HepG2 (cell line): ENCODE measurements around the gene CNNM1. TPM values are rescaled to one million over a fixed set of nuclear protein-coding genes. Genes with fewer than 3 reads are reported as not detected.

Experiments used
- ATF6 ChIP-seq: sonication (generic); formaldehyde crosslinking; conservative IDR thresholded peaks from 2 replicates; pipeline ENCODE4 v1.4.0; 2020; ENCODE audit warnings: missing genetic modification reagents
- CBFB ChIP-seq: sonication (generic); formaldehyde crosslinking; IDR thresholded peaks from 2 replicates; pipeline ENCODE4 v1.4.0; 2020; ENCODE audit warnings: missing genetic modification reagents
- EEA1 ChIP-seq: sonication (generic); formaldehyde crosslinking; IDR thresholded peaks from 2 replicates; pipeline ENCODE4 v1.5.1; 2020; ENCODE audit warnings: mild to moderate bottlenecking, missing genetic modification reagents, borderline replicate concordance
- EP300 ChIP-seq, 3 experiments: sonication (generic) in 1 of 3; formaldehyde crosslinking in 1 of 3; IDR thresholded peaks; 2 replicates each; pipeline versions ENCODE4 v1.5.1 to v1.6.1; 2011 to 2020; ENCODE audit warnings: low read depth in 2 of 3, low read length in 2 of 3, borderline replicate concordance in 1 of 3, improper control_type of control experiment in 1 of 3, mild to moderate bottlenecking in 1 of 3, missing genetic modification reagents in 1 of 3, moderate library complexity in 1 of 3
- GRHL1 ChIP-seq: sonication (generic); formaldehyde crosslinking; conservative IDR thresholded peaks from 2 replicates; pipeline ENCODE4 v1.8.0; 2022; ENCODE audit warnings: missing genetic modification reagents
- HBP1 ChIP-seq: IDR thresholded peaks from 2 replicates; pipeline ENCODE4 v1.6.1; 2016; ENCODE audit warnings: low read depth, control low read depth
- HMGXB4 ChIP-seq, 2 experiments: sonication (generic) in 1 of 2; formaldehyde crosslinking in 1 of 2; IDR thresholded peaks; 2 replicates each; pipeline versions ENCODE4 v1.4.0 to v1.6.1; 2018 to 2020; ENCODE audit warnings: missing genetic modification reagents in 2 of 2, borderline replicate concordance in 1 of 2, low read depth in 1 of 2, mild to moderate bottlenecking in 1 of 2, missing biosample characterization in 1 of 2
- ISL2 ChIP-seq: sonication (generic); formaldehyde crosslinking; IDR thresholded peaks from 2 replicates; pipeline ENCODE4 v1.5.0; 2020; ENCODE audit warnings: missing genetic modification reagents
- KDM2A ChIP-seq: sonication (generic); formaldehyde crosslinking; IDR thresholded peaks from 2 replicates; pipeline ENCODE4 v1.4.0; 2020; ENCODE audit warnings: low read depth, missing genetic modification reagents, borderline replicate concordance
- MAZ ChIP-seq, 2 experiments: sonication (generic) in 1 of 2; formaldehyde crosslinking in 1 of 2; IDR thresholded peaks; 2 replicates each; pipeline versions ENCODE4 v1.5.0 to v1.6.1; 2012 to 2020; ENCODE audit warnings: low read depth in 2 of 2, mild to moderate bottlenecking in 2 of 2, borderline replicate concordance in 1 of 2, improper control_type of control experiment in 1 of 2, low read length in 1 of 2, missing genetic modification reagents in 1 of 2, moderate library complexity in 1 of 2
- NCOA1 ChIP-seq: sonication (generic); formaldehyde crosslinking; IDR thresholded peaks from 2 replicates; pipeline ENCODE4 v1.9.0; 2021; ENCODE audit warnings: missing genetic modification reagents
- NFATC3 ChIP-seq: sonication (generic); formaldehyde crosslinking; IDR thresholded peaks from 2 replicates; pipeline ENCODE4 v1.5.1; 2020; ENCODE audit warnings: mild to moderate bottlenecking, missing genetic modification reagents
- SOX13 ChIP-seq, 3 experiments: fragments of 450-650 bp in 1 of 3; sonication (generic) in 1 of 3; formaldehyde crosslinking in 1 of 3; IDR thresholded peaks in 2 of 3; conservative IDR thresholded peaks in 1 of 3; 2 replicates each; pipeline versions ENCODE4 v1.5.0 to v1.6.1; 2016 to 2020; ENCODE audit warnings: antibody characterized with exemption in 1 of 3, mild to moderate bottlenecking in 1 of 3, missing compliant biosample characterization in 1 of 3, missing genetic modification reagents in 1 of 3, moderate library complexity in 1 of 3
- TFAP4 ChIP-seq: sonication (generic); IDR thresholded peaks from 2 replicates; pipeline ENCODE4 v1.6.1; 2016; ENCODE audit warnings: low read depth, borderline replicate concordance
- ZNF205 ChIP-seq: IDR thresholded peaks from 2 replicates; pipeline ENCODE4 v1.6.1; 2018; ENCODE audit warnings: missing biosample characterization, missing genetic modification reagents
- ZNF430 ChIP-seq: sonication (generic); formaldehyde crosslinking; IDR thresholded peaks from 2 replicates; pipeline ENCODE4 v1.9.0; 2021; ENCODE audit warnings: mild to moderate bottlenecking, missing genetic modification reagents
- ZNF781 ChIP-seq: sonication (generic); formaldehyde crosslinking; IDR thresholded peaks from 2 replicates; pipeline ENCODE4 v1.5.1; 2020; ENCODE audit warnings: borderline replicate concordance, mild to moderate bottlenecking, missing genetic modification reagents; ENCODE audit errors: not compliant biosample characterization
- polyA plus RNA-seq, 8 experiments: library from polyadenylated mRNA; depleted of rRNA in 3 of 8; stranded (reverse) in 7 of 8; unstranded in 1 of 8; fragments of >200 nt; fragmentation: Illumina TruSeq in 4 of 8; extraction: Trizol in 4 of 8; gene quantifications; 2 replicates each; pipeline versions ENCODE4 v1.2.1 to v1.2.3, GENCODE V29; 2011 to 2016; ENCODE audit warnings: low read depth in 4 of 8, missing spikeins in 1 of 8, mixed read lengths in 1 of 8; ENCODE audit not compliant: insufficient read depth in 1 of 8
- total RNA-seq, 5 experiments: library from RNA; depleted of rRNA; stranded (reverse); fragments of >200 nt; fragmentation: Illumina TruSeq; extraction: Trizol; gene quantifications; 2 replicates each; pipeline ENCODE4 v1.2.3, GENCODE V29; 2016; ENCODE audit warnings: low read depth in 1 of 5

CNNM1 gene
- total and polyA plus RNA-seq, 2 of the 13 experiments (the other 11 are each of a cell fraction or from before 2014, with no cell fraction given): 4.3 to 9.6 TPM

- no peak for TF ChIP-seq ATF6 (CRISPR knock-in tag)
- peak; percentile 70 for TF ChIP-seq ISL2 (CRISPR knock-in tag)
- TF ChIP-seq TFAP4: no peak
- no peak for TF ChIP-seq EEA1
- no peak for TF ChIP-seq MAZ (IDR thresholded peaks at IDR 0.05; ENCODE audit: borderline replicate concordance, low read depth, low read length)
- TF ChIP-seq MAZ (CRISPR knock-in tag; IDR thresholded peaks at IDR 0.05; ENCODE audit: low read depth): no peak
- no peak for TF ChIP-seq ZNF205
- peak in 1 of 2 experiments; percentile 48; a peak in 1 of 4 replicates for TF ChIP-seq EP300 (IDR thresholded peaks at IDR 0.05; ENCODE audit: low read depth in 2 of 2, low read length in 2 of 2)
- no peak for TF ChIP-seq EP300 (CRISPR knock-in tag; IDR thresholded peaks at IDR 0.05; ENCODE audit: borderline replicate concordance)
- TF ChIP-seq CBFB: no peak
- TF ChIP-seq ZNF781: no peak
- no peak for TF ChIP-seq NFATC3 (CRISPR knock-in tag)
- TF ChIP-seq GRHL1 (CRISPR knock-in tag): no peak
- no peak for TF ChIP-seq KDM2A
- TF ChIP-seq ZNF430: no peak
- TF ChIP-seq HBP1: no peak
- TF ChIP-seq SOX13 (IDR thresholded peaks at IDR 0.05): peak; percentile 94
- TF ChIP-seq SOX13 (CRISPR knock-in tag; conservative IDR thresholded peaks at IDR 0.05 in 1 of 2, IDR thresholded peaks at IDR 0.05 in 1 of 2): peak in 1 of 2 experiments; percentile 99; a peak in 2 of 4 replicates
- no peak for TF ChIP-seq HMGXB4 (CRISPR knock-in tag; IDR thresholded peaks at IDR 0.05; ENCODE audit: borderline replicate concordance in 1 of 2, low read depth in 1 of 2)
- TF ChIP-seq NCOA1 (CRISPR knock-in tag): no peak
Measured at GRCh38 chr10:99389729-99390480, 60.7 kb downstream of the CNNM1 start (continued).
